NCI-H2081 treated with DMSO at 0.1 percent for 48 hours (cell line): ENCODE data around the gene ZIK1.
A peak's percentile ranks its signal among the peaks of the same experiment; 100 is the strongest.

Source experiments
- DNase-seq: peaks from one replicate; lab custom pipeline; 2025; lab: John Stamatoyannopoulos, UW

ZIK1 gene

GRCh38 chr19:57611113-57611512 is 27.2 kb downstream of the ZIK1 start:
- DNase-seq: no peak

- peak; percentile 63 for DNase-seq
These were observed 30.2 kb downstream of the ZIK1 start, which contains the start of gene ZNF134 for GRCh38 chr19:57613941-57614743. TSS of gene ZNF134 (plus strand) at chr19:57614242. CDS start at chr19:57619469, 5,227 bp downstream.

GRCh38 chr19:57615346-57615745 is 31.4 kb downstream of the ZIK1 start:
- DNase-seq: no peak

GRCh38 chr19:57620673-57621348 is 36.9 kb downstream of the ZIK1 start:
- no peak for DNase-seq

- no peak for DNase-seq
These were observed 39.1 kb downstream of the ZIK1 start for GRCh38 chr19:57623091-57623490.

GRCh38 chr19:57632987-57633831 is 49.3 kb downstream of the ZIK1 start, which contains the start of gene ZNF211:
TSS of gene ZNF211 (plus strand) at chr19:57633168. CDS start at chr19:57633347, 179 bp downstream.
- DNase-seq: peak; percentile 23

GRCh38 chr19:57633832-57634131 is 49.8 kb downstream of the ZIK1 start:
- DNase-seq: no peak

GRCh38 chr19:57637379-57637778 is 53.4 kb downstream of the ZIK1 start:
- no peak for DNase-seq

GRCh38 chr19:57641715-57642234 is 57.8 kb downstream of the ZIK1 start:
- DNase-seq: no peak

GRCh38 chr19:57642396-57643046 is 58.6 kb downstream of the ZIK1 start:
- no peak for DNase-seq
